Measurements from ENCODE around the gene TMEM187. TPM values are rescaled to one million over a fixed set of nuclear protein-coding genes. Genes with fewer than 3 reads are reported as not detected.

TMEM187 gene
- total RNA-seq, 1 experiment from 2014 or later, result 23.4 TPM

GRCh38 chrX:154019633-154020528 is 47.3 kb downstream of the TMEM187 start, which contains the start of gene IRAK1:
Gene IRAK1, minus strand, starts transcription at chrX:154019902. Its CDS starts 90 bp downstream, at chrX:154019812.
- DNase-seq (ENCODE audit: low spot score), result peak; percentile 62

DNA sequence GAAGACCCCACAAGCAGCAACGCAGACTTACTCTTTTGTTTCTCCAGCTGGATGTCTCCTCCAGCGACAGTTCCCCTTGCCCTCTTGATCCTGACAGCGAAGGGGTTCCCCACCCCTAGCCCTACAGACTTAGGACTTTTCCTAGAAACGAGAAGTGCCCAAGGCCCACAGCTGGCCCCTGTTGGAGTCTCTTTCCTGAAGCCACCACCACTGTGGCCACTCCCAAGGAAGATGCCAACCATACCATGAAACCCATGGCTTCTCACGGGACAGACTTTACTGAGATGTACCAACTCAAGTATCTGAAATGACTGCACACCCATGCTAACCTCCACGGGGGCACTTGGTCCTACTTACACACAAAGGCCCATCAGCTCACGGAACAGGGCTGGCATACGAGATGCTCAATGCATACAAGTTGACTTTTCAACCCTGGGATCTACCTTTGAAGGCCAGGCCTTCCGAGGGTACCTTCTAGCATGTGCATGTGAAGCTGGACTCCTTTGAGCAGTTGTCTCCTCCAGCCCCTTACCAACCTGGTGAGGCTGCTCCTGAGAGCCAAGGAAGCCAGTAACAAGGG is 48.1 kb downstream of the TMEM187 start:
- no peak for DNase-seq (ENCODE audit: low spot score)

- no peak for DNase-seq (ENCODE audit: low spot score)
Observed at GRCh38 chrX:154021131-154021611, 48.6 kb downstream of the TMEM187 start.

DNA sequence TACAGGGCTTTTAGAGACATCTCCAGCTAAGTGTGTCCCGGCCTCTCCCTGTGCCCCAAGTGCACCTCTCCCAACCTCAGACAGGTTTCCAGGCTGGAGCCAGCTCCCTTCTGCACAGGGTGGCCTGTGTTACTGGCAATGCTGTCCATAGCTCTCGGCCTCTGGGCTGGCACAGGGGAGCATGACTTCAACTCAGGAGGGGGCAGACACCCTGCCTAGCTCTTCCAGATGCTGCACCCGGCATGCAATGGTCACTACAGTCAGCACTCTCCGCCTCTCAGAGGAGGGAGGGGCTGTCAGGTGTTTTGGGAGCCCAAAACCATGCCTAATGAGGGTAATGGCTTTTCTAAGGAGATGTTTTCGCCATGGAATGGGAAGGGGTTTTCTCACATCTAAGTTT is 49.6 kb downstream of the TMEM187 start:
- DNase-seq (ENCODE audit: low spot score), result no peak

GRCh38 chrX:154023276-154024000 is 50.9 kb downstream of the TMEM187 start:
- no peak for DNase-seq (ENCODE audit: low spot score)

- DNase-seq (ENCODE audit: low spot score), result no peak
Observed at GRCh38 chrX:154024271-154024670, 51.7 kb downstream of the TMEM187 start.

- no peak for DNase-seq (ENCODE audit: low spot score)
Observed at GRCh38 chrX:154025230-154025629, 52.7 kb downstream of the TMEM187 start.

DNA sequence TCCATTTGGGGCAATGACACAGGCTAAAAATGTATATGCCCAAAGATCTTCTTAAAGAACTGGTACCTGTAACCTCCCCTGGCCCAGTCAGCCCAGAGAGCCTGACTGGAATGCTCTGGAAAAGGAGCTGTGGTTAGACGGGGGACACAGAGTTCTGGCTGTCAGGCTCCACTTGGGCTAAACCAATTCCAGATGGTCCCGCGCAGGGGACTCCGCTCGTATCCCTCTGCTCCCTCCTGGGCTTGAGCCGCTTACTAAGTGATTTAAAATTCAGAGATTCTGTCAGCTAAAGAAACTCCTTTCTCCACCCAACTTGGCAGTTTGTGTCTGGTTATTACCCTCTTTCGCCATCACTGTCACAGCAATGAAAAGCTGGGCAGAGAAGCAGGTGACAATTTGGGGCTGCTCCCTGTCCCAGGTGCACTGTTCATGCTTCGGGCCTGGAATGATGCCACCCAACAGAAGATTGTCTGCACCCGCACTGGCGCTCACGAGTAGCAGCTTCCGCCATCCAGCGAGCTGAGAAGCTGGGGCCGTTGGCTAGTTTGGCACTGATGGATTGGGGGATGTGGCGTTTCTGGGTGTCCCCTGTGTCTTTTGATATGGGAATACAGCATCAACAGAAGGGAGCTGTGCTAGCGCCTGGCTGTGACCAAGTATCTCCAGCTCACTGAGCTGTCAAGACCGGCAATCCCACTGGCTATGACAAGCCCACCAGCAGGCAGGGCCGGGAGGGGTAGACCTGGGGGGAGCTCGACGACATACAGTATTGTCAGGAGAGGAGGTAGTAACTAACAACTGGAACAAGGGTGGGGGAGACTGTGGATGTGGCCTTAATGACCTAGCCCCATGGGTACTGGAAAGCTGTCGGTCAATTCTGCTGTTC is 53.8 kb downstream of the TMEM187 start:
- no peak for DNase-seq (ENCODE audit: low spot score)

DNA sequence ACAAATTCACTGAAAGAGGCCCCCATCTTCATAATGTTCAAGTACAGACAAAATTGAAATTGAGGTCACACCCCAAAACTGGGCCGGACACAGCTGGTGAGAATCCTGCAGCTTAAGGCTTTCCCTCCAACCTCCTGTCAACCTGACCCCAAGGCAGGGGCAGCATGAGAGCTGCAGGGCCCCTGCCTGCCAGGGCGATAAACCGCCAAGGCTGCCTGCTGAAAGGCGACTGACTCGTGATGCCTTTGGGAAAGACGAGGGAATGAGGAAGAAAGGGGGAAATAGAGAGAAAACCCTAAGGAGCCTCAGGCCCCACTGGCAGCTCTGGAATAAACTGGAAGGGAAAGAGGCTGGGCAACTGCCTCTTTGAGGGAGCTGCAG is 54.5 kb downstream of the TMEM187 start:
- DNase-seq (ENCODE audit: low spot score), result no peak

DNA sequence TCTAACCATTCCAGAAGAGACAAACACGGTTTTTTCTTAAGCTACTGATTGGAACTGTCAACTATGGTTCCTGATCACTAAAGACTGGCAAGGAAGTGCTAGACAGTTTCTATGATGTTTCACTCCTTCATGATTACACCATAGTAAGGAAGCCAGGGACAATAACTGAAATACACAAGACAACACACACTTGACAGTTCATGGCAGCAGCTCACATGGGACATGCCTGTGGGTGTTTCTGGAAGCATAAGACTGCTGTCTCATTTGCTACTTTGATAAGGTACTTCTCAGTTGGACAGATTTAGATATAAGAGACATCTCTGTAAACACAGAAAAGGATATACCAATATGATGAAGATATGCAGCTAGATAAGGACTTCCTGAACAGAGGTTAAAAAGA is 55.4 kb downstream of the TMEM187 start:
- DNase-seq (ENCODE audit: low spot score), result no peak

DNA sequence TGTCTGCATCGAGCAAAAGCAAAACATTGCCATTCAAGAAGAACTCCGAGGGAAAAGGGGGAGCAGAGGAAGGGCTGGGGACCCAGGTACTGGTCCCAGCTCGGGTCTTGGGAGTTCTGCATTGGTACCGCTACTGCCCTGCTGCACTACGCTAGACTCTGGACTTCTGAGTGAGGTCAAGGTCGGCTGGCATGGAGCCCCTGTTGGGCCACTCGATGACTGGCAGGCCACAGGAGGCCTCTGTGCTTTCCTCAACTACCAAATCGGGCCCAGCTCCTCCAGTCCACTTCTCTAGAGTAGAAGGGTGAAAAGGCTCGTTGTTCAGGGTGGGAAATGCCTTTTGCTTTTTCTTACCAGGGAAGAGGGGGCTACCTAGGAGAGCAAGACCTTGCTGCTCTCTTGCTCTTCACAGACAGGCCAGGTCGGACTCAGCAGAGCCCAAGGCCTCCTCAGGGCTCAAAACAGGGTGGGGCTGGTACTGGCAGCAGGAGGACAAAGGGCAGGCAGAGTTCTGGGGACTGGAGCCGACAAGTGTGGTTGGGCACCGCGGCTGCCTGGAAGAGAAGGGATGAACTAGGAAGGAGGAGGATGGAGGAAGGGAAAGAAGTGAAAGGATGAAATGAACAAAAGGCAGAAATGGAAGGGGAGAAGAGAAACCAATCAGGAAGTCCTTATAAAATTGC is 56.1 kb downstream of the TMEM187 start:
- DNase-seq (ENCODE audit: low spot score), result peak; percentile 37

DNA sequence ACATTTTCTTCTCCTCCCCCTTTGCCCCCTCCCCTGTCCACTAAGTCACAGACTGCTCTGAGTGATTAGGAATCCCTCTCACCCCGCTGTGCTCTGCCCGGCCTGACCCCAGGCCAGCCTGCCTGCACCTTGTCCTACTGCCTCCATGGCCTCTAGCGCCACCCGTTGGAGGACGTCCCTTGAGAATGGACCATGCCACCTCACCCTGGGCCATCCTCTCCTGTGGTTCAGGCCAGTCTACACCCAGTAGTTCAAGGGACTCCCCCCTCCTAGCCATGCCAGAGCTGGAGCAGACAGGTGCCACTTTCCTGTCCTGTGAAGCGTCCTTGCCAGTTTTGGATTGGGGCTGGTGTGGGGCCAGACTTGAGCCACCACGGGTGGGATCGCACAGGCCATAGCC is 56.9 kb downstream of the TMEM187 start:
- peak; percentile 23 for DNase-seq (ENCODE audit: low spot score)

GRCh38 chrX:154030266-154030665 is 57.7 kb downstream of the TMEM187 start:
- no peak for DNase-seq (ENCODE audit: low spot score)

DNA sequence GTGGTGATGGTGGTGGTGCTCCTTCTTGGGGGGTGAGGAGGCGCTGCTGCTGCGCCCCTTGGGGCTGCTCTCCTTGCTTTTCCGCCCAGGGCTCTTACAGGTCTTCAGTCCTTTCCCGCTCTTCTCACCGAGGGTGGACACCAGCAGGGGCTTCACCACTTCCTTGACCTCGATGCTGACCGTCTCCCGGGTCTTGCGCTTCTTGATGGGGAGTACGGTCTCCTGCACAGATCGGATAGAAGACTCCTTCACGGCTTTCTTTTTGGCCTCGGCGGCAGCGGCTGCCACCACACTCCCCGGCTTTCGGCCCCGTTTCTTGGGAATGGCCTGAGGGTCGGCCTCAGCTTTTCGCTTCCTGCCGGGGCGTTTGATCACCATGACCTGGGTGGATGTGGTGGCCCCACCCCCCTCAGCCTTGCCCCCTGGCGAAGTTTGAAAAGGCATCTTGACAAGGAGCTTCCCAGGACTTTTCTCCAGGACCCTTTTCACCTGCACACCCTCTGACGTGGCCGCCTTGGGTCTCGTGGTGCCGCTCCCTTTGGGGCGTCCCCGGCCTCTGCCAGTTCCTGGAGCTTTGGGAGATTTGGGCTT is 58.3 kb downstream of the TMEM187 start:
- DNase-seq (ENCODE audit: low spot score), result no peak

DNA sequence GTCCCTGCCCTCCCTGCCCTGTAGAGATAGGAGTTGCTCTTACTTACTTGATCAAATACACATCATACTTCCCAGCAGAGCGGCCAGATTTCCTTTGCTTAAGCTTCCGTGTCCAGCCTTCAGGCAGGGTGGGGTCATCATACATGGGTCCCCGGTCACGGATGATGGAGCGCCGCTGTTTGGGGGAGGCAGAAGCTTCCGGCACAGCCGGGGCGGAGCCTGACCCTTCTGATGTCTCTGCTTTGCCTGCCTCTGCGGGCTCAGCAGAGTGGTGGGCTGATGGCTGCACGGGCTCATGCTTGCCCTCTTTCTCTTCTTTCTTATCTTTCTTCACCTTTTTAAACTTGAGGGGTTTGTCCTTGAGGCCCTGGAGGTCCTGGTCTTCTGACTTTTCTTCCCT is 59.6 kb downstream of the TMEM187 start:
- DNase-seq (ENCODE audit: low spot score), result no peak

DNA sequence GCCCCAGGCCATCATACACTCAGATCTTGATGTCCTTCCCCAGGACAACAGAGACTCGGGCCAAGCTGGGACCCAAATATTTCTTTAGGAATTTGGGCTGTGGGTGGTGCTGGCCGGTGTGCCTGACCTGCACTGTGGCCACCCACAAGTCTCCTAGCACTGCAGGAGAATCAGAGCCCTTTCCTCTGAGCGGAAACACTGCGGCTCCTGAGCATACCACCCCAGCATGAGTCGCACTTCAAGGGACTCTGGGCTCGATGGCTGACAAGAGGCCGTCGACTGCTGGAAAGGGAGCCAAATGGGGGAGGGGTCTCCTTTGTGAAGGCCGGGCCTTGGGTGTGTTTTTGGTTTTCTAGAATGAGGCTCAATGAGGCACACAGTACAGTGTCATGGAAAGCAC is 60.1 kb downstream of the TMEM187 start:
- no peak for DNase-seq (ENCODE audit: low spot score)
